Putamen (tissue), 1 donor: ENCODE results near the gene MAN1C1.

Experiments
- DNase-seq: peaks from one replicate; pipeline ENCODE4 v3.0.0-alpha.2; 2016; ENCODE audit warnings: low spot score

The MAN1C1 gene

DNA sequence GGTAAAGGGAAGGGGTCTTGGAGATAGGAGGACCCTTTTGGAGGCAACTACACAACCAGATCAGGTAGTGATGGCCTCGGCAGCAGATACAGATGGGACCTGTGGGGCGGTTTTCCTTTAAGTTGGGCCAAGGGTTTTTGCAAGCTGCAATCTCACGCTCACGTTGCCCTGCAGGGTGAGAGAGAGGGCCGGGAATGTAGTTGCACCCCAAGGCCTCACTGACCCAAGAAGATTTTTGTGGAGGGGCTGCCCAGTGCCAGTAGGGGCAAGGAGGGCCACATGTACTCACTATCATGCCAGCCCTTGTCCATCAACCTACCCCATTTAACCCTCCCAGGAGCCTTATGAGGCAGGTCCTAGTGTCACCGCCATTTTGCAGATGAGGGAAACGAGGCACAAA, 125.7 kb downstream of the MAN1C1 start:
- no peak for DNase-seq

DNA sequence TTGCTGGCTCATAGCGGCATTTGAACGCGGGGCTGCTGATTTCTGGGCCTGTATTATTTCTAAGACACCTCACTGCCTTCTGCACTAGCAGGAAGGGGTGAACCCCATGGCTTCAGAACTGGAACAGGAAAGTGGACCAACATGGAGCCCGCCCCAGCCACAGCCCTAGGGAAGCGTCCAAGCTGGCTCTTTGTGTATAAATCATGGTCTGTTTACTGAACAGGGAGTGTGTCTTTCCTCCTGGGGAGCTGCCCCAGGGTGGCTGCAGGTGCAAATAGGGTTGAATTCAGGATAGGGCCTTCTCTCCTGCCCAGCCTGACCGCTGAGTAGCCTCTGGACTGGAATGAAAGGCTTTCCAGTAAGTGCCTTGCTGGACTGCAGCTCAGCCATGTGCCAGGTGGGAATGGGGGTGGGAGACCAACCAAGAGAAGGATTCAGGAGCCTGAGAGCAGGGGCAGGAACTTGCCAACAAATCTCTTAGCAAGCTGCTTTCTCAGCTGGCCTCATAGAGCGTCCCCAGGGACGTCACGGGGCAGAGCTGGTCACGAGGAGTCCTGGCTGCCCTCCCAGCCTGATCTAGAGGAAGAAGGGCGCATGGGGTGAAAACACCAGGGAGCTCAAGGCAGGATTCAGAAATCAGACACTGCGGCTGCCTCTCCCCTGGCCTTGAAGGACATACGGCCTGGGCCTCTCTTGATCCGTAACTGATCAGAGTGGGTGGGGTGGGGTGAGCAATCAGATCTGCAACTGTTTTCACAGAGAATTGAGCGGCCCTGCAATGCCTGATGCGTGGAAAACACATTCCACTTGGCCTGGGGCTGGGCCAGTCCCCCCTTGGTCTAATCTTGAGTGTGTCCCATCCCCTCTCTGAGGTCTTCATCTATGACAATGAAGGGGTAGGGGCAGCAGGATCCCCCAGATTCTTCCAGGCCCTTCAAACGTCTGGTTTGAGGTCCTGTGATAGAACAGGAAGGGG, 126.9 kb downstream of the MAN1C1 start:
- peak; percentile 72 for DNase-seq

DNA sequence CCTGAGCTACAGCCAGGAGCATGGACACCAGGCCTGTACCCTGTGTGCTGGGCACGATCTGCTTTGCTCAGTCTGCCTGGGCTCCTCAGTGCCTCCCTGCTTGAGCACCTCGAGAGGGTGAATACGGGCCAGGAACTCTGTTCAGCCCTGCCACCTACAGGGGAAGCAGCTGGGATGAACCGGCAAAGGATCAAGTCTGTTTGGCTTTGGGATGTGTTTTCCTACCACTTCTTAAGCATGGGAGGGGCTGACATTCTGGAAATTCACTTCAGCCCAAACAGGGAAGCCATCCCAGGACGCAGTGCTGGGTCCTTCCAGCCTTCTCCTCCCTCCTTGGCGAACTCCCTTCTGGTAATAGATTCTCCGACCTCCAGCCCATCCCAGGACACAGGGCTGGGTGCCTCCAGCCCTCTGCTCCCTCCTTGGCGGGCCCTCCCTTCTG, 127.6 kb downstream of the MAN1C1 start:
- DNase-seq: peak; percentile 47

DNA sequence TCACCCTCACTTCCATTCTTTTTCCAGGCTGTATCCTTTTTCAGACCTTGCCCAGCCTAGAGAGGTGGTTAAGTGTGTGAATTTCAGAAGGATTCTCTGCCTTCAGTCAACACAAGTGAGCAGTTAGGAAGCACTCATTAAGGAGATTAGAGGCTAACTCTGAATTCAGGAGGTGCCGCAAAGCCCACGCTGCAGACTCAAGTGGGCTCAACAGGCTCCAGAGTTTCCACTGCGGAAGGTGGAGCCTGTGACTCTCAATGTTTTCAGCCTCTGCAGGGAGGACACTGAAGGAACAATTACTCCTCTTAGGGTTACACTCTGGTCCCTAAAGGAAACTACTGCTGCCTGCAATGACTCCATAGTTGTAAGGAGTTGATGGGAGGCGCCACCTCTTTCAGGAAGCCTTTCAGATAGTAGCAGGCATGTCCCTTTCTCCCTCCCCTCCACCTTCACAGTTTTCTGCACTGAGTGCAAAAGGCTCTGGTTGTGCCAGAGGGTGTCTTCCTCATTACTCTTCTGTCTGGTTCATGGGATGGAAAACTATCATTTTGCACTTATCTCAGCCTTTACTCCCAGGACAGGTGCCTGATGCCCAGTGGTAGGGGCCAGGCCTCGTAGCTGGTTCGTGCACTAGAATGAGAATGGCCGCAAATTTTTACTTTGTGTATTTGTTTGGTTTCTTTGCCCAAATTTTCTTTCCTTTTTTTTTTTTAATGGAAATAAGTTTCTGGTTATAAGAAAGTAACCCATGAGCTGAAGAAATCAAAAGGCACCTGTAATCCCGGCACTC, 128.2 kb downstream of the MAN1C1 start:
- DNase-seq: no peak

DNA sequence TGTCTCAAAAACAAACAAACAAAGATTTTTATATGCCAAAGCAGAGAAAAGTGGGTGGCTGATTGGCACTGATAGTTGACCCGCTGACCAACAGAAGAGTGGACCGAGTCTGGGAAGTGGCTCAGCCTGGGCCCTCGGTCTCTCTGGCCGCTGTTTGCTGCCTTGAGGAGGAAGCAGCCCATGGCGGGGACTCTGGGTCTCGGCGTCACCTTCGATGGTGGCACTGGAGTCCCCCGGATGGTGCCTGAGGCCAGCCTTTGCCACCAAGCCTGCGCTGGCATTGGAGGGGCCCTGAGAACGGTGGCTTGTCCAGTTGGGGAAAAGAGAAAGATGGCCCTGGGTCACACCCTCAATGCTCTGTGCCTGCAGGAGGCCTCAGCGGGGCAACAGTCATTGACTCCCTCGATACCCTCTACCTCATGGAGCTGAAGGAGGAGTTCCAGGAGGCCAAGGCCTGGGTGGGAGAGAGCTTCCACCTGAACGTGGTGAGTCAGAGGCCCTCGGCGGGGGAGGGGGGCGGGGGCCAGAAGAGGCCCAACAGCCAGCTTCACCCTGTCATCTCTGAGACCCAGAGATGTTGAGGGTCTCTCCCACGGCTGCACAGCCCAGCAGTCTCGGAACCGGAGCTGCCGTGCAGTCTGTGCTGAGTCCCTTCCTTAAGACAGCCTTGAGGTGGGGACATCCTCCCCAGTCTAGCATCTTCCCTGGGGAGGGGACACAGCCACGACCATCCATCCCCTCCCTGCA, 129.9 kb downstream of the MAN1C1 start:
- DNase-seq: no peak

DNA sequence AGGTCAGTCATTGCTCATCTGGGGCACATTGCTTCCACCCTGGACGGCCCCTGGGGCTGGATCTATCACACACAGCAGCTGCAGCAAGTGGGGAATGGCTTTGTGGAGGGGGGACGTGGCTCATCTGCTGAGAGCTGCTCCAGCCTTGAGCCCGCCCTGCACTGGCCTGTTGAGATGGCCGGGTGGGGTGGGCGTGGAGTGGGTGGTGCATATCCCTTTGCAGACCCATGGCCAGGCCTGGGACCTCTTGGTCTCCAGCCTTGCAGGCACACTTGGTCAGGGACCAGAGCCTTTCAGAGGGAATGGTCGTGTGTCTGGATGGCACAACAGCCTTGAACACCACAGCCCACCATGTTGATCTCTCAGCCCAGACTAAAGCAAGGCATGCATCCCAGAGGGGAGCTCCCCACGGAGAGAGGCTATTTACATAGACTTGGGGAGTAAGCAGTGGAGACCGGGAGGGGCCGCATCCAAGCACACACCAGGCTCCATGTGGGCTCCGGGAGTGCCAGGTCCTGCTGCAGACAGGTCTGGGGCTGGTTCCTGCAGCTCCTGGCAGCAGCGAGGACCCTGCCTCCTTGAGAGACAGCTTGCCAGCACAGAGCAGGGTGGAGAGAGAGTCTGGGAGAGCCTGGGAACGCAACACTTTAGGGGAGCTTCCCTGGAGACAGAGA, 130.6 kb downstream of the MAN1C1 start:
- no peak for DNase-seq

DNA sequence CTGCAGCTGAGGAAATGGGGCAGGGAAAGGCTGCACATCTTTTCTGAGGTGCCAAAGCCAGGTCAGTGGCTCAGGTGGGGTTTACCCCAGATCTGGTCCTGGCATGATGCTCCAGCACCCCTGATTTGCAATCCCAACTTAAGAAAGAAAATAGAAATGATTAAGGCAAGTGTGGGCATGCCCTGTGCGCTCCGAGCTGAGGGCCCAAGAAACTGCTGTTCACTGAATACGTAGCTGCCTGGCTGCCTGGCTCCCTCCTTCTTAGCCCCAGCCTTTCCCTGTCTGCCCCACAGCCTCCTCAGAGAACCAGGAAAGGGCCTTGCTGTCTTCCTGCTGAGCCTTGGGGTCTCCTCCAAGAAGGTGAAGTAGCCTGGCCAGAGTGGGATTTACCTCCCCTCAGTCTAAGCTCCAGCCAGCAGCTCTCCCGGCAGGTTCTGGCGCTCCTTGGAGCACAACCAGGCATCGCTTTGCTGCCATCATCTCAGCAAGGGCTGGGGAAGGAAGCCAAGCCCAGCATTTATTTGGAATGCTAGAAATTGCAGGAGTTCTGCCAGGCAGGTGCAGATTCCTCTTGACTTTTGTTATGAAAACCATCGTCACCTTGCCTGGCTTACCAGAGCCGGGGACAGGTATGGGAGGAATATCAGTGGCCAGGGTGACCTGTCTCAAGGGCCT, 132.1 kb downstream of the MAN1C1 start:
- no peak for DNase-seq

DNA sequence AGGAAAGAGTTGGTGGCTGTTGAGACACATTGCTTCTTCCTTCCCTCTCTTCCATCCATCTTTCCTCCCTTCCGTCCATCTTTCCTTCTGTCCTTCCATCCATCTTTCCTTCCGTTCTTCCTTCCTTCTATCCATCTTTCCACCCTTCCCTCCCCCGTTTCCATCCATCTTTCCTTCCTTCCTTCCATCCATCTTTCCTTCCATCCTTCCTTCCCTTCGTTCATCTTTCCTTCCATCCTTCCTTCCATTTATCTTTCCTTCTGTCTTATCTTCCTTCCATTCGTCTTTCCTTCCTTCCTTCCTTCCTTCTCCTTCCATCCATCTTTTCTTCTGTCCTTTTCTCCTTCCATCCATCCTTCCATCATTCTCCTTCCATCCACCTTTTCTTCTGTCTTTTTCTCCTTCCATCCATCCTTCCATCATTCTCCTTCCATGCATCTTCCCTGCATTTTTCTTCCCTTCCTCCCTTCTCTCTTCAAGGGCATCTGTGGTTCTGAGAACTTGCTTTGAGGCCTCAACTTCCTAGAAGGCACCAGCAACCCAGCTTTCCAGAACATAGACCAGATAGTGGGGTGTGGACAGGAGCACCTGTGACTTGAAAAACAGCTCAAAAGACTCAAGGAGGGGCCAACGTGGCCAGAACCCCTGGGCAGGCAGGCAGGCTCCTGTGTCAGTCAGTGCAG, 134.5 kb downstream of the MAN1C1 start:
- DNase-seq: no peak

DNA sequence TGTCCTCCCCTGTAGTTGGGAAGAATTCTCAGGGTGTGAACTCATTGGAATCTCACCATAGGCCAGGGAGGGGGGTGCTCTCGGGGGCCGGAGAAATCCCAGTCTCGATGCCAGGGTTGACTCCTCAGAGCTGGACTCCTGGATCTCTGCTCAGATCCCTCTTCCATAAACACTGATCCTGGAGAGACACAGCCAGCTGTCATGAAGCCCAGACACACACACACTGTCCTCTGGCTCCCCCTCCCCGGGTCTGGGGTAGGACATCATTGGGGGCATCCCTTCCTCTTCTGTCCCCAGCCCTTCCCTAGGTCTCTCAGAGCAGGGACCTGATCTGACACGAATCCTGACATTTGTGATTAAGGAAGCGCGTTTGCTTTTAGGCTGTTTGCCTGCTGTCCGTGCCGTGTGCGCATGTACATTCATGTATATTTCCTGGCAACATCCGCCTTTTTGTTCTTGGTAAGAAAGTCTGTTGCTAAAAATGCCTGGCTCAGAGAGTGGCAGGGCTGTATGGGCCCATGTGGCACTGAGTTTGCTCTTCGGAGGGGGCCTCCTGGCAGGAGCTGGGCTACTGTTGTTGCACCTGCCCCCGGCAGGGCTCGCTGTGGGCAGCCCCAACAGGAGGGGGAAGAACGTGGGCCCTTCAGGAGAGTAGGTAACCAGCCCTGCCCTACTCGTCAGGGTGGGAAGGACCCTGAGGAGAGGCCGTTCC, 138.0 kb downstream of the MAN1C1 start:
- no peak for DNase-seq

DNA sequence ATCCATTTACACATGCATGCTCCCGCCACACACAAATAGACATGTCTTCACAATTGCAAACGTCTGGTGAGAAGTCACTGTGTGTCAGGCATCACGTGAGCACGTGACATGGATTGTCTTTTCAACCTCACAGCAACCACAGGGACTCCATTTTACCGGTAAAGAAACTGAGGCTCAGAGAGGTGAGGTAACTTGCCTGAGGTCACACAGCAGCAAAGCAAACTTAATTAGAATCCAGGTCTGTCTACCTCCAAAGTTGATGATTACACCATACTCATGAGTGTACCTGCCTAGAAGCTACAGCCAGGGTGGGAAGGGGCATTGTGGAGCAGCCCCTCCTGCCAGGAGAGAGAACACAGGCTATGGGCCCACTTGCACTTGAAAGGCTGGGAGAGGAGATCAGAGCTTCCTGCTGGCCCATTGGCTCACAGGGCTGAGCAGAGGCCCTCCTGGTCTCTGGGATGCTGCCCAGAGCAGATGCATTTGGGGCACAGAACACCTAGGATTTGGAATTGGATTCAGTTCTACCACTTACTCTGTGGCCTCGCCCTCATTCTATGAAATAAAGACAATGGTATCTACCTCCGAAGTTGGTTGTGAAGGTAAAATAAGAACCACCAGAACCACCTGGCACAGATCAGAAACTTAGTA, 139.0 kb downstream of the MAN1C1 start:
- DNase-seq: no peak

DNA sequence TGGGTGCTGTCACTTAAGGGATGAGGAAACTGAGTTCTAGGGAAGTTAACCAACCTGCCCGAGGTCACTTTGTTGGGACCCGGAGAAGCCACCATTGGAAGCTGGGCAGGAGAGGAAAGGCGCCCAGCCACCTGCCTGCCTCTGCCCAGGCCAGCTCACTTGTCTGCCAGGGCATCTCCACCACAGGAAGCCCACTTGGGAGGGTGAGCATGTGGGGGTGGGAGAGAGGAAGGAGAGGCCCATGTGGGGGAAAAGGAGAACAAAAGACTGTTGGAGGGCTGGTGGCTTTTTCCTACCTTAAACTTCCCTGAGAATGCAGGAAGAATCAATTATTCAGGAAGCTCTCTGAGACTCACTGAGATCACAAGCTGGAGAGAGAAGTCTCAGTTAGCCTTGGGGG, 139.6 kb downstream of the MAN1C1 start:
- DNase-seq: no peak

DNA sequence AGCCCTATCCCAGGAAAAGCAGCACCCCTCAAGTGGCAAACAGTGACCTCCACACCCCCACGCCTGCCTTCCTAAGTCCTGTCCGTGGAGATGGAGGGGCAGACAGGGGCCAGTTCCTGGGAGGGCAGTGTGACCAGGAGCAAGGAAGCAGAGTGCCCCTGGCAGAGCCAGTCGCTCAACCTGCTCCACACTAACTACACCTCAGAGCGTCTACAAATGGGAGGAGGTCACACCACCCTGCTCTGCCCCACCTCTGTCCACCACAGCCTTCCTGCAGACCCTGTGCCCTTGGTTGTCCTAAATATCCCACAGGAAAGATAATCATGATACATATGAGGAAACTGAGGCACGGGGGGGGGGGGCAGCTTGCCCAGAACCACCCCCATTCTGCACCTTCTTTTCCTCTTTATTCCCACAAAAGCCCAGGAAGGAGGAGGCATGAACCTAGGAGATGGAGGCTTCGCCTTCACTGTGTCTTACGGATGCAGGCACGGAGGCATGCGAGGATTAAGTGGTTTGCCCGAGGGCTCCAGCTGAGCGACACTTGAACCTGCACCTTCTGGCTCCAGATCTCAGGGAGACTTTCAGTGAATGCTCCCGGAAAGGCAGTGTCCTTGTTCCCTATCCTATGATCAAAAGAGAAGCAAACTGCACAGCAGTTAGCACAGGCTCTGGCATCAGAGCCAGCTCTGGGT, 140.7 kb downstream of the MAN1C1 start:
- no peak for DNase-seq

DNA sequence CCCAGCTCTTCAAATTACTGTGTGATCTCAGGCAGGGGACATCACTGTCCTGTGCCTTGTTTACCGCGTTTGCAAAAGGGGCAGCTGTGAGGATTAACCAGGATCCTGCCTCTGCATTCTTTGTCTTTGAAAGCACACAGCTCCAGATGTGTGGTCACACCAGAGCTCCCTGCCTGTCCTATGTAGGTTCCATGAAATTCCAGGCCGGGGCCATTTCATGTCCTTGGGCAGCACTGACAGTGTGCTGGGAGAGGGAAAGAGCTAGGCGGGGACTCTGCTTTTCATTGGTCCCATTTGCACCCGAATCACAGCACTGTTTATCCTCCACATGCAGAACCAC, 141.2 kb downstream of the MAN1C1 start:
- no peak for DNase-seq

DNA sequence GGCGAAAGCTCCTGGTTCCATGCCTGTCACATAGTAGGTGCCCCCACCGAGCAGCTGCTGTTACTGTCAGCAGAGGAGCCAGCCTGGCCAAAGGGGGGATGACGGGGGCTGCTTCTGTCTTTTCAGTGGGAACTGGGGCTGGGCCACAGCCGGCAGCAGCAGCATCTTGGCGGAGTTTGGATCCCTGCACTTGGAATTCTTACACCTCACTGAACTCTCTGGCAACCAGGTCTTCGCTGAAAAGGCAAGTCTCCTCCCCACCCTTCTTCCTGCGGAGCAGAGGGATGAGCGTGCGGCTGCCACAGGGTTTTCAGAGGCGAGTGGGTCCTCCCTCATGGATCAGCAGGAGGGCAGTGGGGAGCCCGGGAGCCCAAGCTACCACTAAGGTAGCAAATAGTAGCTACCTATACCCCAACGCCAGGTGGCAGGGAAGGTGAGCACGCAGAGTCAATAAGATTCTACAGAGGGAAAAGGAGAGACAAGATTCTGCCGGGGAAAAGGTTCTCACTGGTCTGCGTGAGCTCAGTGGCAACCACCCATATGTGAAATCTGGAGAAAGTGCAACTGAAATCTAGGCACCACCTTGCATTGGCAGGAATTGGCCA, 142.0 kb downstream of the MAN1C1 start:
- DNase-seq: no peak

DNA sequence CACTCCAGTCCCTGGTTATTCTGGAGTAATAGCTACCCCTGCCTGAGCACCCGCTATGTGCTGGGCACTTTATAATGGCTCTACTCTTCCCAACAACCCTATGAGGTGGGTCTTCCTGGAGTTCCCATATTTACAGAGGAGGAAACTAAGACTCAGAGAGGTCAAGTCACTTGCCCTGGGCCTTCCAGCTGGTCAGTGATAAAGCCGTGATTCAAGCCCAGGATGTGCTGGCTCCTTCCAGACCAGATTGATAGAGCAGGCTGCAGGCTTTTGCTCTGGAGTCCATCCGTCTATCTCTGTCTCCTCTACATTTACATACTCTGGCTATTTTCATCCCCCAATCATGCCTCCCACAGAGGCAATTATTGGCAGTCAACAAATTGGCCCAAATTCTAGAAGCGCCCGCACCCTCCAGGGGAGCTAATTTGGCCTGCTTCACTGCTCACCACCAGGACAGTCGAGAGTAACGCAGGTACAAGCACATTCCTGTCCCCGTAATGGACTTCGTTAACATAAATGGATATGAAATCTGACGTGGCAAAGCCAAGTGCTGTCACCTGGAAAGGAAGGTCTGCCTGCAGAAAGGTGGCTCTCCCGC, 143.6 kb downstream of the MAN1C1 start:
- no peak for DNase-seq

DNA sequence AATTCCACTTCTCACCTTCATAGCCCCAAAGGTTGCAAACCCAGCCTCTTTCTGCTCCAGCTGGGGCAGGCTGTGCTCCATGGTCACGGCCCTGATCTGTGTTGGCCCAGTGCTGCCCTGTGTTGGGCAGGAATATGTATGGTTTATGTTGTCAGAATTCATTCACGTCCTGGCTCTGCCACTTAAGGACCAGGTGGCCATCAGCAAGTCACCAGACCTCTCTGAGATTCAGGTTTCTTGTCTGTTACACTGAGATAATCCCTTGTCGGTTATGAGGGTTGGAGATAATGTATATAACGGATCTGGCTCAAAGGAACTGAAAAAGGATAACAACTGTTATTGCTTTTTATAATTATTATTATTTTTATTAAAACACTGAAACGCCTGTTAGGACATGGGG, 144.3 kb downstream of the MAN1C1 start:
- no peak for DNase-seq

DNA sequence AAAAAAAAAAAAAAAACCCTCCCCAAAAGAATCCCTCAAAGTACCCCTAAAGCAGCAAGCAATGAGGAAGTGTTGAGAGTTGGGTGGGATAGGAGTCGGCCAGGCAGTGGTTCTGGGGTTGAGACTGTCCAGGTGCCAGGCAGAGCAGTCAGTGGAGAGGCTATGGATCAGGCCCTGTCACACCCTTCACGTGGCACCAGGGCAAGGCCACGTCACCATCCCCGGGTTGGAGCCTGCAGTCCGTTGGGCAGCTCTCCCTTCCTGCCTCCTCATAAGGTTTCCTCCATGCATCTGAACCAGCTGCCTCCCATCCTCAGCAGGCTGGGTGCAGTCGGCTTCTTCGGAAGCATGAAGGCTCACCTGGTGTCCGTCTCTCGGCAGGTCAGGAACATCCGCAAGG, 146.9 kb downstream of the MAN1C1 start:
- no peak for DNase-seq
